GM12875 (cell line): ENCODE measurements around the gene RAB3IL1.

Experiments
- H3K4me3 ChIP-seq: one replicate; pipeline ENCODE4 v1.5.1; 2011; ENCODE audit warnings: low read depth, low read length, control low read depth
- CTCF ChIP-seq: IDR thresholded peaks from 2 replicates; pipeline ENCODE4 v1.5.1; 2011; ENCODE audit warnings: low read depth, mild to moderate bottlenecking, control low read depth, inconsistent platforms, low read length, moderate library complexity, borderline replicate concordance; ENCODE audit not compliant: insufficient read depth

RAB3IL1 gene

GRCh38 chr11:61893981-61894380, 23.4 kb downstream of the RAB3IL1 start:
- no peak for TF ChIP-seq CTCF
- H3K4me3 ChIP-seq, result no peak overlapping the region

- H3K4me3 ChIP-seq, result peak overlapping the region; percentile 70
- peak; percentile 41; the same call in 1 of the 2 replicates for TF ChIP-seq CTCF
These were observed 25.3 kb downstream of the RAB3IL1 start for GRCh38 chr11:61892085-61892370.

GRCh38 chr11:61891331-61892084, 25.9 kb downstream of the RAB3IL1 start, which contains the start of gene FADS3:
Gene FADS3 (minus strand): TSS chr11:61891545. CDS start chr11:61891381, 164 bp downstream.
- H3K4me3 ChIP-seq, result peak within 1 kb of the TSS; percentile 70
- TF ChIP-seq CTCF, result no peak; the same call in 1 of the 2 replicates

- TF ChIP-seq CTCF, result 0 out of 2 replicates have a peak, but pooled peaks have one; percentile 1
- H3K4me3 ChIP-seq, result peak overlapping the region; percentile 70
These were observed 26.6 kb downstream of the RAB3IL1 start for GRCh38 chr11:61890529-61891330.

- H3K4me3 ChIP-seq, result no peak overlapping the region
These were observed 27.5 kb downstream of the RAB3IL1 start for GRCh38 chr11:61889831-61890230.

GRCh38 chr11:61888590-61888989, 28.8 kb downstream of the RAB3IL1 start:
- no peak overlapping the region for H3K4me3 ChIP-seq
- TF ChIP-seq CTCF, result no peak

More at GRCh38 chr11:61889831-61890230, 27.5 kb downstream of the RAB3IL1 start:
- no peak for TF ChIP-seq CTCF
